ENCODE measurements around the gene PARD3B.

PARD3B gene

GRCh38 chr2:204643326-204643725 is 98.1 kb downstream of the PARD3B start:
- no peaks in the 10 kb centered on the region for H3K27me3 ChIP-seq
- H3K36me3 ChIP-seq: no peaks in the 10 kb centered on the region
- TF ChIP-seq CTCF (IDR thresholded peaks at IDR 0.05): no peak
- H3K9me3 ChIP-seq: no peaks in the 10 kb centered on the region
- no peak overlapping the region for H3K27ac ChIP-seq
- H3K4me1 ChIP-seq (ENCODE audit: control insufficient read depth in 1 of 2, insufficient read depth in 1 of 2, low read depth in 1 of 2, low read length in 1 of 2): no peaks in the 10 kb centered on the region
- H3K4me3 ChIP-seq (ENCODE audit: low read depth in 1 of 2, low read length in 1 of 2): no peak overlapping the region

- no peak for TF ChIP-seq CTCF (IDR thresholded peaks at IDR 0.05)
- no peaks in the 10 kb centered on the region for H3K9me3 ChIP-seq
- no peaks in the 10 kb centered on the region for H3K27me3 ChIP-seq
- no peaks in the 10 kb centered on the region for H3K4me1 ChIP-seq (ENCODE audit: control insufficient read depth in 1 of 2, insufficient read depth in 1 of 2, low read depth in 1 of 2, low read length in 1 of 2)
- H3K36me3 ChIP-seq: no peaks in the 10 kb centered on the region
- H3K4me3 ChIP-seq (ENCODE audit: low read depth in 1 of 2, low read length in 1 of 2): no peak overlapping the region
- no peak overlapping the region for H3K27ac ChIP-seq
Observed at GRCh38 chr2:204645018-204645773, 99.9 kb downstream of the PARD3B start.

- H3K4me1 ChIP-seq (ENCODE audit: control insufficient read depth in 1 of 2, insufficient read depth in 1 of 2, low read depth in 1 of 2, low read length in 1 of 2): no peaks in the 10 kb centered on the region
- no peak overlapping the region for H3K4me3 ChIP-seq (ENCODE audit: low read depth in 1 of 2, low read length in 1 of 2)
- TF ChIP-seq CTCF (IDR thresholded peaks at IDR 0.05): no peak
- H3K27ac ChIP-seq: no peak overlapping the region
- no peaks in the 10 kb centered on the region for H3K36me3 ChIP-seq
- no peaks in the 10 kb centered on the region for H3K27me3 ChIP-seq
- H3K9me3 ChIP-seq: no peaks in the 10 kb centered on the region
Observed at GRCh38 chr2:204647626-204648025, 102.4 kb downstream of the PARD3B start.

GRCh38 chr2:204650611-204651010 is 105.3 kb downstream of the PARD3B start:
- no peak overlapping the region for H3K4me3 ChIP-seq (ENCODE audit: low read depth in 1 of 2, low read length in 1 of 2)
- H3K36me3 ChIP-seq: no peaks in the 10 kb centered on the region
- H3K27me3 ChIP-seq: no peaks in the 10 kb centered on the region
- H3K27ac ChIP-seq: no peak overlapping the region
- TF ChIP-seq CTCF (IDR thresholded peaks at IDR 0.05): no peak
- no peaks in the 10 kb centered on the region for H3K4me1 ChIP-seq (ENCODE audit: control insufficient read depth in 1 of 2, insufficient read depth in 1 of 2, low read depth in 1 of 2, low read length in 1 of 2)
- no peaks in the 10 kb centered on the region for H3K9me3 ChIP-seq

- Histone ChIP-seq H3K4me3 (ENCODE audit: low read depth in 1 of 2, low read length in 1 of 2) (no peak overlapping the region), H3K36me3 (no peaks in the 10 kb centered on the region), H3K27me3 (no peaks in the 10 kb centered on the region), H3K4me1 (ENCODE audit: control insufficient read depth in 1 of 2, insufficient read depth in 1 of 2, low read depth in 1 of 2, low read length in 1 of 2) (no peaks in the 10 kb centered on the region), H3K27ac (no peak overlapping the region), H3K9me3 (no peaks in the 10 kb centered on the region)
- no peak for TF ChIP-seq CTCF (IDR thresholded peaks at IDR 0.05)
Observed at GRCh38 chr2:204652063-204652462, 106.8 kb downstream of the PARD3B start.
